NCI-H146 treated with DMSO at 0.1 percent for 48 hours (cell line): ENCODE data around the gene GSS.

Experiments
- DNase-seq: peaks from one replicate; lab custom pipeline; 2025; ENCODE audit not compliant: unreplicated experiment; lab: John Stamatoyannopoulos, UW

The GSS gene

GRCh38 chr20:34949120-34949519 lies 6.5 kb downstream of the GSS start:
- DNase-seq: no peak

- no peak for DNase-seq
Measured at GRCh38 chr20:34948030-34948429, 7.6 kb downstream of the GSS start.

GRCh38 chr20:34947336-34947735 lies 8.3 kb downstream of the GSS start:
- no peak for DNase-seq

GRCh38 chr20:34946661-34947060 lies 8.9 kb downstream of the GSS start:
- DNase-seq: no peak

- no peak for DNase-seq
Measured at GRCh38 chr20:34945315-34946077, 10.1 kb downstream of the GSS start.

- no peak for DNase-seq
Measured at GRCh38 chr20:34943808-34944567, 11.6 kb downstream of the GSS start.

GRCh38 chr20:34942301-34942700 lies 13.3 kb downstream of the GSS start:
- no peak for DNase-seq

- no peak for DNase-seq
Measured at GRCh38 chr20:34941226-34941625, 14.4 kb downstream of the GSS start.

GRCh38 chr20:34940081-34940481 lies 15.5 kb downstream of the GSS start:
- DNase-seq: no peak

GRCh38 chr20:34938466-34939163 lies 17.0 kb downstream of the GSS start:
- no peak for DNase-seq

GRCh38 chr20:34931771-34932170 lies 23.8 kb downstream of the GSS start:
- DNase-seq: no peak

- DNase-seq: no peak
Measured at GRCh38 chr20:34928411-34928810, 27.2 kb downstream of the GSS start.

GRCh38 chr20:34927736-34928135 lies 27.9 kb downstream of the GSS start:
- no peak for DNase-seq

GRCh38 chr20:34926581-34926980 lies 29.0 kb downstream of the GSS start:
- no peak for DNase-seq

- no peak for DNase-seq
Measured at GRCh38 chr20:34925981-34926380, 29.6 kb downstream of the GSS start.

- no peak for DNase-seq
Measured at GRCh38 chr20:34925341-34925740, 30.3 kb downstream of the GSS start.

- DNase-seq: no peak
Measured at GRCh38 chr20:34923414-34923813, 32.2 kb downstream of the GSS start.

- no peak for DNase-seq
Measured at GRCh38 chr20:34922654-34923381, 32.8 kb downstream of the GSS start.

- DNase-seq: no peak
Measured at GRCh38 chr20:34921436-34921835, 34.2 kb downstream of the GSS start.

- no peak for DNase-seq
Measured at GRCh38 chr20:34920055-34920454, 35.6 kb downstream of the GSS start.

- peak; percentile 23 for DNase-seq
Measured at GRCh38 chr20:34916774-34917354, 38.7 kb downstream of the GSS start.
